Measurements from ENCODE around the gene HOXC6.
A peak's percentile ranks its signal among the peaks of the same experiment; 100 is the strongest.

Gene HOXC6

DNA sequence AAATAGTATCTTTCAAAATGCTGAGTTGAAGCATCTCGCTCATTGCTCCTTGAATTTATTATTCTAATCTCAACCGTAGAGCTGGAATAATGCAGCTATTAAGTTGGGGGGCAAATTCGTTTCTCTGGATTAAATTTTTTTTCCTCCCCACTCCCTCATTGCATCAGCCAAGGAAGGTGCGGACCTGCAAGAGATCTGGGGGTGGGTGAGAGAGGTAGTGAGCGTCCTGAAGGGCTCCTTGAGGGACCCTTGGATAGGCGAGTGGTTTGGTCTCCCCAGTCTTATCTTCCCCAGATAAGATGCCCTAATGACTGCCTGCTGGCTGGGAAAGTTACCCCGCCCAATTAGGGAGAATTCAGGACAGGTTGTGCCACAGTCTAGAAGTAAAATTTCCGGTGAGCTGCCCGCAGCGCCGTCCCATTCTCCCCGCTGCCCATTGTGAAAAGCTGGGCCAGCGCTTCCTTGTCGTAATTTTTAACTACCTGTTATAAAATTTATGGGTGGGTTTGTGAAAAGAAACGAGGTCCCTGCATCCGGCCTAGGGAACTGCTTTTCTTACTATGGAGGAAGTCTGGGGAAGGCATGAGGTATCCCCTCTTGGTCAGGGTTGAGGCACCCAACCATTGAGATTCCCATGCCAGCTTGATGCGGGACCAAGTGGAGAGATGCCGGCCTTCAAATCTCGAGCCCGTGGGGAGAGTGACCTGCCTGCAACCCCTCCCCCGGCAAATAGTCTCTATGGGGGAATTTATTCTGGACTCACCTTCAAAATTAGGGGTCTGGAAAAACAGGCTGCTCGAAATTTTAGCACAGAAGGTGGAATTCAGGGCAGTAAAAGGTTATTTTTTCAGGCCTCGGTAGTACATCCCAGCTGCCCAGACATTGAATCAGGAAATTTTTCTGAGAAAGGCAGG is 13.0 kb upstream of the HOXC6 start:
- no peaks in the 10 kb centered on the region for H3K9me3 ChIP-seq (ENCODE audit: control insufficient read depth in 5 of 5, low read length in 5 of 5)
- peak overlapping the region; percentile 94 for H3K27ac ChIP-seq (ENCODE audit: low read depth, low read length)
- H3K4me1 ChIP-seq (ENCODE audit: control insufficient read depth in 5 of 5, insufficient read depth in 5 of 5, low read length in 5 of 5) = peaks cover 3 to 71% (median 63%) of the 10 kb centered on the region in 5 donors
- H3K27me3 ChIP-seq (ENCODE audit: control insufficient read depth in 5 of 5, insufficient read depth in 4 of 5, low read length in 5 of 5) = peaks cover 0 to 39% (median 5%) of the 10 kb centered on the region in 5 donors
- H3K36me3 ChIP-seq (ENCODE audit: control insufficient read depth in 5 of 5, insufficient read depth in 5 of 5, low read length in 5 of 5) = no peaks in the 10 kb centered on the region
- H3K9ac ChIP-seq (ENCODE audit: low read length in 5 of 5) = no peak overlapping the region
- H3K4me3 ChIP-seq (ENCODE audit: low read depth in 1 of 5, low read length in 5 of 5) = peak overlapping the region in 3 of 5 donors; percentile 35 to 66 (median 65)

DNA sequence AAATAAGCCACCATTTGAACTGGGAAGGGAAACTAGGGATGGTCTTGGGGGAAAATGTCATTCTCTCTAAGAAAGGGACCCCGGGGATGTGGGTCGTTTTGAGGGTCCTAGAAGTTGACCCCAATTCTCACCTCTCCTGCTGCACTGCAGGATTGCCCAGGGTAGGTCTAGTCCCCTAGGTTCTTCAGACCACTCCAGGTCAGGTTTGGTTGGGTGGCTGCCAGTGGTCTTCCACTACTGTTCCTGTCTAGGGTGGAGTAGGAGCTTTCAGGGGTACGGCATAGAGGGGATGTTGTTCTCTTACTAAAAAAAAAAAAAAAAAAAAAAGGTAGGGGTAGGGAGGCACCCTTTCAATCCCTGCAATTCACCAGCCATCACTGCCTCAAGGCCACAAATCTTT is 12.2 kb upstream of the HOXC6 start:
- H3K27ac ChIP-seq (ENCODE audit: low read depth, low read length) = peak overlapping the region; percentile 46

DNA sequence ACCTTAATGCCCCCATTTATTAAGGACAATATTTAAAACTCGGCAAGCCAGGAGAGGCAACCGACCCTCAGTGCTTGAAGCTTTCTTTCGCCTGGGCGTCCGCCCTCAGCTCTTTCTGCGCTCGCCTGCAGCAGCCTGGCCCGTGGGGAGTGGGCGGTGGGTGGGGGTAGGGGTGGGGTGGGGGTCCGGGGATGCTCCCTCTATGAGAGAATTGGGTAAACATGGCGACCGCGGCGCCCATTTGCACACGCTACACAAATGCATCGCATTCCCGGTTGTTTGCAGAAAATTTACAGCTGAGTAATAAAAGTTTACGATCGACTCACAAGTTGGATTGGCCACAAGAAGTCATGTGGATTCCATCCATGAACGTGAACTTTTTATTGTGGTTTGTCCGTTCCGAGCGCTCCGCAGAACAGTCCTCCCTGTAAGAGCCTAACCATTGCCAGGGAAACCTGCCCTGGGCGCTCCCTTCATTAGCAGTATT is 11.7 kb upstream of the HOXC6 start:
- Histone ChIP-seq H3K36me3 (ENCODE audit: control insufficient read depth in 5 of 5, insufficient read depth in 5 of 5, low read length in 5 of 5) (no peaks in the 10 kb centered on the region), H3K4me3 (ENCODE audit: low read depth in 1 of 5, low read length in 5 of 5) (peak overlapping the region; percentile 65 to 86 (median 76)), H3K9me3 (ENCODE audit: control insufficient read depth in 5 of 5, low read length in 5 of 5) (no peaks in the 10 kb centered on the region), H3K27me3 (ENCODE audit: control insufficient read depth in 5 of 5, insufficient read depth in 4 of 5, low read length in 5 of 5) (peaks cover 0 to 41% (median 9%) of the 10 kb centered on the region in 5 donors), H3K4me1 (ENCODE audit: control insufficient read depth in 5 of 5, insufficient read depth in 5 of 5, low read length in 5 of 5) (peaks cover 5 to 72% (median 64%) of the 10 kb centered on the region in 5 donors), H3K9ac (ENCODE audit: low read length in 5 of 5) (peak overlapping the region in 2 of 5 donors; percentile 25 to 85), H3K27ac (ENCODE audit: low read depth, low read length) (peak overlapping the region; percentile 96)

More for the DNA sequence above, 12.2 kb upstream of the HOXC6 start:
- peaks cover 0 to 39% (median 5%) of the 10 kb centered on the region in 5 donors for H3K27me3 ChIP-seq (ENCODE audit: control insufficient read depth in 5 of 5, insufficient read depth in 4 of 5, low read length in 5 of 5)
- no peaks in the 10 kb centered on the region for H3K9me3 ChIP-seq (ENCODE audit: control insufficient read depth in 5 of 5, low read length in 5 of 5)
- H3K4me1 ChIP-seq (ENCODE audit: control insufficient read depth in 5 of 5, insufficient read depth in 5 of 5, low read length in 5 of 5) = peaks cover 5 to 72% (median 64%) of the 10 kb centered on the region in 5 donors
- no peaks in the 10 kb centered on the region for H3K36me3 ChIP-seq (ENCODE audit: control insufficient read depth in 5 of 5, insufficient read depth in 5 of 5, low read length in 5 of 5)
- H3K9ac ChIP-seq (ENCODE audit: low read length in 5 of 5) = peak overlapping the region in 1 of 5 donors; percentile 25
- H3K4me3 ChIP-seq (ENCODE audit: low read depth in 1 of 5, low read length in 5 of 5) = peak overlapping the region in 4 of 5 donors; percentile 24 to 76 (median 48)

GRCh38 chr12:54017027-54017788 is 11.0 kb upstream of the HOXC6 start:
- Histone ChIP-seq H3K4me1 (ENCODE audit: control insufficient read depth in 5 of 5, insufficient read depth in 5 of 5, low read length in 5 of 5) (peaks cover 5 to 77% (median 65%) of the 10 kb centered on the region in 5 donors), H3K9ac (ENCODE audit: low read length in 5 of 5) (peak overlapping the region in 4 of 5 donors; percentile 56 to 91 (median 74)), H3K36me3 (ENCODE audit: control insufficient read depth in 5 of 5, insufficient read depth in 5 of 5, low read length in 5 of 5) (no peaks in the 10 kb centered on the region), H3K9me3 (ENCODE audit: control insufficient read depth in 5 of 5, low read length in 5 of 5) (no peaks in the 10 kb centered on the region), H3K27ac (ENCODE audit: low read depth, low read length) (peak overlapping the region; percentile 96), H3K27me3 (ENCODE audit: control insufficient read depth in 5 of 5, insufficient read depth in 4 of 5, low read length in 5 of 5) (peaks cover 0 to 45% (median 9%) of the 10 kb centered on the region in 5 donors), H3K4me3 (ENCODE audit: low read depth in 1 of 5, low read length in 5 of 5) (peak overlapping the region; percentile 65 to 86 (median 76))

- no peaks in the 10 kb centered on the region for H3K36me3 ChIP-seq (ENCODE audit: control insufficient read depth in 5 of 5, insufficient read depth in 5 of 5, low read length in 5 of 5)
- peak overlapping the region; percentile 96 for H3K27ac ChIP-seq (ENCODE audit: low read depth, low read length)
- H3K4me3 ChIP-seq (ENCODE audit: low read depth in 1 of 5, low read length in 5 of 5) = peak overlapping the region; percentile 65 to 86 (median 76)
- peak overlapping the region; percentile 56 to 91 (median 76) for H3K9ac ChIP-seq (ENCODE audit: low read length in 5 of 5)
- peaks cover 5 to 81% (median 65%) of the 10 kb centered on the region in 5 donors for H3K4me1 ChIP-seq (ENCODE audit: control insufficient read depth in 5 of 5, insufficient read depth in 5 of 5, low read length in 5 of 5)
- peaks cover 0 to 41% (median 9%) of the 10 kb centered on the region in 5 donors for H3K27me3 ChIP-seq (ENCODE audit: control insufficient read depth in 5 of 5, insufficient read depth in 4 of 5, low read length in 5 of 5)
- H3K9me3 ChIP-seq (ENCODE audit: control insufficient read depth in 5 of 5, low read length in 5 of 5) = no peaks in the 10 kb centered on the region
Observed at GRCh38 chr12:54017878-54018467, 10.3 kb upstream of the HOXC6 start.

- Histone ChIP-seq H3K4me1 (ENCODE audit: control insufficient read depth in 5 of 5, insufficient read depth in 5 of 5, low read length in 5 of 5) (peaks cover 5 to 81% (median 65%) of the 10 kb centered on the region in 5 donors), H3K9ac (ENCODE audit: low read length in 5 of 5) (peak overlapping the region; percentile 56 to 91 (median 76)), H3K27me3 (ENCODE audit: control insufficient read depth in 5 of 5, insufficient read depth in 4 of 5, low read length in 5 of 5) (peaks cover 0 to 41% (median 9%) of the 10 kb centered on the region in 5 donors), H3K27ac (ENCODE audit: low read depth, low read length) (peak overlapping the region; percentile 96), H3K9me3 (ENCODE audit: control insufficient read depth in 5 of 5, low read length in 5 of 5) (no peaks in the 10 kb centered on the region), H3K36me3 (ENCODE audit: control insufficient read depth in 5 of 5, insufficient read depth in 5 of 5, low read length in 5 of 5) (no peaks in the 10 kb centered on the region), H3K4me3 (ENCODE audit: low read depth in 1 of 5, low read length in 5 of 5) (peak overlapping the region; percentile 57 to 78 (median 70))
Observed at GRCh38 chr12:54018468-54018984, 9.7 kb upstream of the HOXC6 start.

GRCh38 chr12:54019091-54019811 is 9.0 kb upstream of the HOXC6 start:
- Histone ChIP-seq H3K27me3 (ENCODE audit: control insufficient read depth in 5 of 5, insufficient read depth in 4 of 5, low read length in 5 of 5) (peaks cover 0 to 46% (median 6%) of the 10 kb centered on the region in 5 donors), H3K4me1 (ENCODE audit: control insufficient read depth in 5 of 5, insufficient read depth in 5 of 5, low read length in 5 of 5) (peaks cover 5 to 82% (median 67%) of the 10 kb centered on the region in 5 donors), H3K4me3 (ENCODE audit: low read depth in 1 of 5, low read length in 5 of 5) (peak overlapping the region; percentile 57 to 77 (median 65)), H3K27ac (ENCODE audit: low read depth, low read length) (peak overlapping the region; percentile 96), H3K9me3 (ENCODE audit: control insufficient read depth in 5 of 5, low read length in 5 of 5) (no peaks in the 10 kb centered on the region), H3K36me3 (ENCODE audit: control insufficient read depth in 5 of 5, insufficient read depth in 5 of 5, low read length in 5 of 5) (no peaks in the 10 kb centered on the region), H3K9ac (ENCODE audit: low read length in 5 of 5) (peak overlapping the region; percentile 48 to 88 (median 76))

DNA sequence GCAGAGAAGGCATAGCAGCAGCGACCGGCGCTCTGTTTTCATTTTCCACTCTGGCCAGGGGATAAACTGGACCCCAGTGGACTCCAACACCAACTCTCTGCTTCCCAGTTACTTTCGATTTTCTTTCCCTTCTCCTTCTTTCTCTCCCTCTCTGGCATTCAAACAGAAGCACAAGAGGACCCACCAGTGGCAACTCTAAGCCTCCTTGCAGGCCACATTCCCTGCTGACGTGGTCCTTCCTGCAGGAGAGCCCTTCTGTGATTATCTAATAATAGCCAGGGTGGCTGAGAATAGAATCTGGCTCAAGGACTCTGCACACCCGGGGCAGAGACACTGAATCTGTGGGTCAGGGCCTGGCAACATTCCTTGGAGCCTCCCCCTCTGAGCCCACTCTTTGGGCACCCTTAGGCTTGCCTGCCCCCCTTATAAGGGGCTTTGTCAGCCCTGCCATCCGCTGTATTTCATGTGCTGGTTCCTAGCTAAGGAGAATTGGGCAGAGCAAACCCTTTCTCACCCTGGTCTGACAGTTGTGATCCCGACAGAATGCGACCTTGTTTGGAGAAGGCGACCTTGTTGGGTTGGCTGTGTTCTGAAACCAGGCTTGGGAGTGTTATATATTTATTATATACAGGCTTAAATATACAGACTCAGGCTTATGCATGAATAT is 8.2 kb upstream of the HOXC6 start:
- H3K27ac ChIP-seq (ENCODE audit: low read depth, low read length) = peak overlapping the region; percentile 92
- no peaks in the 10 kb centered on the region for H3K9me3 ChIP-seq (ENCODE audit: control insufficient read depth in 5 of 5, low read length in 5 of 5)
- peak overlapping the region; percentile 44 to 88 (median 55) for H3K9ac ChIP-seq (ENCODE audit: low read length in 5 of 5)
- no peaks in the 10 kb centered on the region for H3K36me3 ChIP-seq (ENCODE audit: control insufficient read depth in 5 of 5, insufficient read depth in 5 of 5, low read length in 5 of 5)
- H3K4me3 ChIP-seq (ENCODE audit: low read depth in 1 of 5, low read length in 5 of 5) = peak overlapping the region; percentile 57 to 77 (median 65)
- peaks cover 0 to 50% (median 6%) of the 10 kb centered on the region in 5 donors for H3K27me3 ChIP-seq (ENCODE audit: control insufficient read depth in 5 of 5, insufficient read depth in 4 of 5, low read length in 5 of 5)
- peaks cover 8 to 83% (median 66%) of the 10 kb centered on the region in 5 donors for H3K4me1 ChIP-seq (ENCODE audit: control insufficient read depth in 5 of 5, insufficient read depth in 5 of 5, low read length in 5 of 5)
